Trophoblast cell (in vitro differentiated cells and primary cell): ENCODE results near the gene NKX6-2.

ENCODE experiments used
- DNase-seq, 2 donors: peaks; one replicate each; pipeline ENCODE4 v3.0.0-alpha.2; 2016
- H2AFZ ChIP-seq: 2 replicates; pipeline ENCODE4 v1.6.1; 2013; ENCODE audit warnings: low read length, moderate library complexity, mild to moderate bottlenecking; ENCODE audit not compliant: insufficient read depth, poor library complexity
- H2AK5ac ChIP-seq: 2 replicates; pipeline ENCODE4 v1.6.1; 2013; ENCODE audit warnings: mild to moderate bottlenecking, low read length
- H2BK120ac ChIP-seq: 2 replicates; pipeline ENCODE4 v1.6.1; 2013; ENCODE audit warnings: low read length, mild to moderate bottlenecking, moderate library complexity; ENCODE audit not compliant: insufficient read depth, poor library complexity
- H2BK12ac ChIP-seq: 2 replicates; pipeline ENCODE4 v1.6.1; 2013; ENCODE audit warnings: mild to moderate bottlenecking, low read length, moderate library complexity
- H2BK5ac ChIP-seq: 2 replicates; pipeline ENCODE4 v1.6.1; 2013; ENCODE audit warnings: low read length, low read depth, moderate library complexity, mild to moderate bottlenecking; ENCODE audit not compliant: poor library complexity
- H3K14ac ChIP-seq: 2 replicates; pipeline ENCODE4 v1.6.1; 2013; ENCODE audit warnings: mild to moderate bottlenecking, low read length
- H3K18ac ChIP-seq: 2 replicates; pipeline ENCODE4 v1.6.1; 2013; ENCODE audit warnings: mild to moderate bottlenecking, low read length
- H3K23ac ChIP-seq: 2 replicates; pipeline ENCODE4 v1.6.1; 2013; ENCODE audit warnings: low read length
- H3K27ac ChIP-seq: 2 replicates; pipeline ENCODE4 v1.5.1; 2013; ENCODE audit warnings: low read depth, mild to moderate bottlenecking, inconsistent platforms, low read length, moderate library complexity
- H3K27me3 ChIP-seq: 2 replicates; pipeline ENCODE4 v1.6.1; 2013; ENCODE audit warnings: inconsistent platforms, mild to moderate bottlenecking, low read length, moderate library complexity; ENCODE audit not compliant: insufficient read depth
- H3K36me3 ChIP-seq, 2 experiments: 1 replicate in 1 of 2; 2 replicates in 1 of 2; pipeline ENCODE4 v1.6.1; 2013; ENCODE audit warnings: low read length in 2 of 2, mild to moderate bottlenecking in 2 of 2, moderate library complexity in 1 of 2; ENCODE audit not compliant: insufficient read depth in 2 of 2, control insufficient read depth in 1 of 2
- H3K4ac ChIP-seq: 2 replicates; pipeline ENCODE4 v1.6.1; 2013; ENCODE audit warnings: low read depth, mild to moderate bottlenecking, low read length, moderate library complexity
- H3K4me1 ChIP-seq, 2 experiments: 1 replicate in 1 of 2; 2 replicates in 1 of 2; pipeline ENCODE4 v1.6.1; 2013; ENCODE audit warnings: low read length in 2 of 2, mild to moderate bottlenecking in 2 of 2, moderate library complexity in 1 of 2; ENCODE audit not compliant: insufficient read depth in 2 of 2, control insufficient read depth in 1 of 2
- H3K4me2 ChIP-seq: 2 replicates; pipeline ENCODE4 v1.6.1; 2013; ENCODE audit warnings: inconsistent platforms, mild to moderate bottlenecking, low read length, moderate library complexity
- H3K4me3 ChIP-seq: 2 replicates; pipeline ENCODE4 v1.5.1; 2013; ENCODE audit warnings: mild to moderate bottlenecking, low read depth, low read length, inconsistent platforms
- H3K79me1 ChIP-seq: one replicate; pipeline ENCODE4 v1.6.1; 2013; ENCODE audit warnings: low read length
- H3K79me2 ChIP-seq: 2 replicates; pipeline ENCODE4 v1.6.1; 2013; ENCODE audit warnings: low read length, mild to moderate bottlenecking; ENCODE audit not compliant: control insufficient read depth, insufficient read depth, poor library complexity
- H3K9ac ChIP-seq: 2 replicates; pipeline ENCODE4 v1.6.1; 2013; ENCODE audit warnings: mild to moderate bottlenecking, low read length
- H3K9me3 ChIP-seq: 2 replicates; pipeline ENCODE4 v1.6.1; 2013; ENCODE audit warnings: low read depth, mild to moderate bottlenecking, control low read depth, inconsistent platforms, low read length; ENCODE audit not compliant: insufficient read depth
- H4K12ac ChIP-seq: 2 replicates; pipeline ENCODE4 v1.6.1; 2013; ENCODE audit warnings: low read depth, mild to moderate bottlenecking, low read length, moderate library complexity
- H4K8ac ChIP-seq: 2 replicates; pipeline ENCODE4 v1.6.1; 2013; ENCODE audit warnings: low read depth, mild to moderate bottlenecking, low read length, moderate library complexity
- H4K91ac ChIP-seq: one replicate; pipeline ENCODE4 v1.6.1; 2013; ENCODE audit warnings: low read depth, mild to moderate bottlenecking, low read length, moderate library complexity
- WGBS: extraction: QIAGEN DNeasy Blood & Tissue Kit; methylation state at CpG from one replicate; pipeline ENCODE4 v1.1.7; 2013; ENCODE audit warnings: missing lambda C conversion rate; ENCODE audit not compliant: insufficient read length, insufficient coverage; ENCODE audit errors: extremely low coverage; 5-methylcytosine and 5-hydroxymethylcytosine counted together

NKX6-2 gene

DNA sequence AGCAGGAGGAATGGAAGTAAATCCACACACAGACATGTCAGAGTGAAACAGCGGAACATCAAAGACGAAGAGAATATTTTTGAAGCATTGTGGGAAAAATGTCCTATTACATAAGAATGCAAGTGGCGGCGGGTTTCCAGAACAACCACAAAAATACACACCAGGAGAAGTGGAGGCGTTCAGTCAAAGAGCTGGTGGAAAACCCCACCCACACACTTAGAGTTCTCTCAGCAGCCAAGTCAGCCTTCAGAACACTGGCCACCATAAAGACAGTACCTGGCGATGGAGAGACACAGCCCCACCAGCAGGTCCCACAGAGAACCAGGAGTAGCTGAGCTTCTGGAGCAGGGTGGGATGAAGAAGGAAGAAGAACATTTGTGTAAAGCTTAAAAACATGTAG lies 23.7 kb downstream of the NKX6-2 start:
- Histone ChIP-seq H3K27me3 (no peaks in the 10 kb centered on the region), H3K18ac (no peak overlapping the region), H3K79me1 (no peaks in the 10 kb centered on the region), H4K12ac (no peak overlapping the region), H3K23ac (no peak overlapping the region), H3K27ac (no peak overlapping the region), H3K9ac (no peak overlapping the region), H3K4ac (no peak overlapping the region), H3K4me2 (no peak overlapping the region), H4K91ac (no peak overlapping the region), H2AK5ac (no peak overlapping the region), H3K4me3 (no peak overlapping the region), H3K9me3 (peaks cover 18% of the 10 kb centered on the region), H4K8ac (no peak overlapping the region), H3K79me2 (no peaks in the 10 kb centered on the region), H3K14ac (no peak overlapping the region), H2BK120ac (no peak overlapping the region), H2BK12ac (no peak overlapping the region), H2BK5ac (no peak overlapping the region), H3K4me1 (no peaks in the 10 kb centered on the region), H3K36me3 (peaks cover 2 to 12% of the 10 kb centered on the region in 2 experiments), H2AFZ (no peak overlapping the region)
- no peak for DNase-seq
- no CpG with 5 or more reads among the region's 6 CpGs for WGBS

DNA sequence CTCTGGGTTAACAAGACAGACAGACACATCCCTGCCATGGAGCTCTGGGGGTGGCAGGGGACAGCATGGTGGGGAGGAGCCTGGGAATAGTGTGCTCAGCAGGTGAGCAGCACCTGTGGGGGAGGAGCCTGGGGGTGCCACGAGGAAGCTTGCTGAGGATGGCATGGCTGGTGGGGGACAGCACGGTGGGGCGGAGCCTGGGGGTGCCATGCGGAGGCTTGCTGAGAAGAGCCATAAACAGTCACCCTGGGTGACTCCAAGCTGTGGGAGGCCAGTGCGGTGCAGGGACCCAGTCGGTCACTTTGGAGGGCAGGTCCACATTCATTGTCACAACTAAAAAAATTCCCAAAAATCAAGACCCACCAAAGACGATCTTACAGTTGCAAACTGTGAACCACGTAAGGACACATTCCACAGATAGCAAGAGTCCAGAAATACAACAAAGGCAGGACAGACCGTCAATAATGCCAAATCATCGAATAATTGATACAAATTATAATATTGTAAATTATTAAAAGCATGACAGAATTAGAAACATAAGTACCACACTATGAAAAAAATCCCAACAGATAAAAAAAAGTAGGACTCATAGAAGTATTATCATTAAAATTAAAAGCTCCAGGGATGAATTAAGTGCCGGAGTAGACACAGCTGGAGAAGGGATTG lies 24.4 kb downstream of the NKX6-2 start:
- H3K14ac ChIP-seq: no peak overlapping the region
- no peak overlapping the region for H2AK5ac ChIP-seq
- H3K27ac ChIP-seq: no peak overlapping the region

GRCh38 chr10:132758865-132759264 lies 27.1 kb downstream of the NKX6-2 start:
- Histone ChIP-seq H3K9ac (no peak overlapping the region), H3K79me1 (no peaks in the 10 kb centered on the region), H4K91ac (no peak overlapping the region), H3K27ac (no peak overlapping the region), H3K18ac (no peak overlapping the region), H2BK5ac (no peak overlapping the region), H3K4me1 (no peaks in the 10 kb centered on the region), H3K9me3 (peaks cover 25% of the 10 kb centered on the region), H3K4ac (no peak overlapping the region), H2BK12ac (no peak overlapping the region), H3K23ac (no peak overlapping the region), H3K4me2 (no peak overlapping the region), H3K14ac (no peak overlapping the region), H3K36me3 (peaks cover 12 to 22% of the 10 kb centered on the region in 2 experiments), H2AFZ (no peak overlapping the region), H4K8ac (no peak overlapping the region), H4K12ac (no peak overlapping the region), H2AK5ac (no peak overlapping the region), H2BK120ac (no peak overlapping the region), H3K79me2 (no peaks in the 10 kb centered on the region), H3K27me3 (no peaks in the 10 kb centered on the region), H3K4me3 (no peak overlapping the region)
- DNase-seq: no peak
- WGBS: no CpG with 5 or more reads among the region's 14 CpGs

More for the DNA sequence above, 24.4 kb downstream of the NKX6-2 start:
- H3K79me2 ChIP-seq: no peaks in the 10 kb centered on the region
- H4K12ac ChIP-seq: no peak overlapping the region
- no peak overlapping the region for H4K91ac ChIP-seq
- no peak overlapping the region for H4K8ac ChIP-seq
- no peak overlapping the region for H3K4me2 ChIP-seq
- WGBS: no CpG with 5 or more reads among the region's 11 CpGs
- no peak overlapping the region for H3K4me3 ChIP-seq
- no peak overlapping the region for H3K18ac ChIP-seq
- peaks cover 5 to 14% of the 10 kb centered on the region in 2 experiments for H3K36me3 ChIP-seq
- no peak overlapping the region for H3K23ac ChIP-seq
- no peak overlapping the region for H3K4ac ChIP-seq
- no peaks in the 10 kb centered on the region for H3K4me1 ChIP-seq
- no peak overlapping the region for H3K9ac ChIP-seq
- no peak overlapping the region for H2AFZ ChIP-seq
- no peaks in the 10 kb centered on the region for H3K27me3 ChIP-seq
- H3K79me1 ChIP-seq: no peaks in the 10 kb centered on the region
- H2BK120ac ChIP-seq: no peak overlapping the region
- peaks cover 18% of the 10 kb centered on the region for H3K9me3 ChIP-seq
- no peak overlapping the region for H2BK12ac ChIP-seq
- H2BK5ac ChIP-seq: no peak overlapping the region
- no peak for DNase-seq

GRCh38 chr10:132757171-132757570 lies 28.8 kb downstream of the NKX6-2 start:
- Histone ChIP-seq H3K14ac (no peak overlapping the region), H3K79me2 (no peaks in the 10 kb centered on the region), H3K9me3 (peaks cover 20% of the 10 kb centered on the region), H3K18ac (no peak overlapping the region), H3K4me1 (no peaks in the 10 kb centered on the region), H3K79me1 (no peaks in the 10 kb centered on the region), H3K23ac (no peak overlapping the region), H3K27me3 (no peaks in the 10 kb centered on the region), H3K9ac (no peak overlapping the region), H2BK120ac (no peak overlapping the region), H3K27ac (no peak overlapping the region), H4K12ac (no peak overlapping the region), H2BK5ac (no peak overlapping the region), H3K4me2 (no peak overlapping the region), H3K36me3 (peaks cover 12 to 19% of the 10 kb centered on the region in 2 experiments), H2AFZ (no peak overlapping the region), H2BK12ac (no peak overlapping the region), H4K91ac (no peak overlapping the region), H3K4ac (no peak overlapping the region), H4K8ac (no peak overlapping the region), H2AK5ac (no peak overlapping the region), H3K4me3 (no peak overlapping the region)
- DNase-seq: no peak
- no CpG with 5 or more reads among the region's 27 CpGs for WGBS
